ENCODE data around the gene IMPDH2.

Gene IMPDH2

GRCh38 chr3:49028673-49029562 is at the start of gene IMPDH2:
TSS of gene IMPDH2 (minus strand) at chr3:49029398. CDS start at chr3:49029350, 48 bp downstream.
- DNase-seq: peak; percentile 95

- DNase-seq: no peak
Observed at GRCh38 chr3:49076646-49077045, 47.4 kb upstream of the IMPDH2 start.

GRCh38 chr3:49076116-49076515 is 46.9 kb upstream of the IMPDH2 start:
- DNase-seq: no peak

- no peak for DNase-seq
Observed at GRCh38 chr3:49058011-49058410, 28.8 kb upstream of the IMPDH2 start.

GRCh38 chr3:49057268-49057667 is 28.1 kb upstream of the IMPDH2 start:
- DNase-seq: no peak

GRCh38 chr3:49054344-49054862 is 25.2 kb upstream of the IMPDH2 start:
- no peak for DNase-seq

- DNase-seq: no peak
Observed at GRCh38 chr3:49053543-49053942, 24.3 kb upstream of the IMPDH2 start.

- DNase-seq: no peak
Observed at GRCh38 chr3:49035281-49035680, 6.1 kb upstream of the IMPDH2 start.

- DNase-seq: no peak
Observed at GRCh38 chr3:49034650-49035049, 5.5 kb upstream of the IMPDH2 start.

GRCh38 chr3:49032646-49033304 is 3.6 kb upstream of the IMPDH2 start:
- DNase-seq: no peak

GRCh38 chr3:49030321-49030720 is 1.1 kb upstream of the IMPDH2 start:
- DNase-seq: no peak

- DNase-seq: no peak
Observed at GRCh38 chr3:49029563-49029884, 326 bp upstream of the IMPDH2 start.

- no peak for DNase-seq
Observed at GRCh38 chr3:49028298-49028672, 913 bp downstream of the IMPDH2 start.

- DNase-seq: no peak
Observed at GRCh38 chr3:49027634-49028033, 1.6 kb downstream of the IMPDH2 start.

- DNase-seq: no peak
Observed at GRCh38 chr3:49026536-49026935, 2.7 kb downstream of the IMPDH2 start.

- no peak for DNase-seq
Observed at GRCh38 chr3:49025793-49026520, 3.2 kb downstream of the IMPDH2 start.

GRCh38 chr3:49025005-49025792 is 4.0 kb downstream of the IMPDH2 start:
- DNase-seq: no peak

GRCh38 chr3:49024449-49024848 is 4.7 kb downstream of the IMPDH2 start:
- no peak for DNase-seq

GRCh38 chr3:49023775-49024174 is 5.4 kb downstream of the IMPDH2 start:
- DNase-seq: no peak

GRCh38 chr3:49022688-49023171 is 6.5 kb downstream of the IMPDH2 start:
- DNase-seq: no peak

GRCh38 chr3:49021813-49022687 is 7.1 kb downstream of the IMPDH2 start, which contains the start of gene NDUFAF3:
TSS of gene NDUFAF3 (plus strand) at chr3:49022121. CDS start at chr3:49022145, 24 bp downstream.
- peak; percentile 77 for DNase-seq

Measured in KG1 (cell line).